C1 segment of cervical spinal cord (tissue), 14 donors: ENCODE data around the gene SMURF2.
"Not testable (repeated sequence)": the region's sequence is repeated elsewhere in the genome, so short reads cannot be mapped to it uniquely, and the experiment has no call there.

Source experiments
- DNase-seq, 14 donors: peaks; one replicate each; lab custom pipeline; 2025; lab: John Stamatoyannopoulos, UW

The SMURF2 gene

DNA sequence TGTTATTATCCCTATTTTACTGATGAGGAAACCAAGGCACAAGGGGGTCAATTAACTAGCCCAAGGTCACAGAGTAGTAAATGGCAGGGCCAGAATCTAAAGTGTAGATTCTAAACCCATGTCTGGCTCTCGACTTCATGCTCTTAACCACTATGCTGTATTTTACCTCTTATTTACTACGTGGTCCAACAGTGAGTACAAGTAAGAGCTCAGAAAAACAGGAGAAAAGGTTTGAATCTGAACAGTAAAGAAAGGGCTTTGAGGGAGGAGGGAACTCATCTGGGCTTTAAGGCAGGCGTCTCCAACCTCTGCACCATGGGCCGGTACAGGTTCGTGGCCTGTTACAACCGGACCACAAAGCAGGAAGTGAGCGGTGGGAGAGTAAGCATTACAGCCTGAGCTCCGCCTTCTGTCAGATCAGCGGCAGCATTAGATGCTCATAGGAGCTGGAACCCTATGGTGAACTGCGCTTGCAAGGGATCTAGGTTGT, 62.9 kb downstream of the SMURF2 start:
- DNase-seq, result peak in 1 of 14 donors; percentile 1

DNA sequence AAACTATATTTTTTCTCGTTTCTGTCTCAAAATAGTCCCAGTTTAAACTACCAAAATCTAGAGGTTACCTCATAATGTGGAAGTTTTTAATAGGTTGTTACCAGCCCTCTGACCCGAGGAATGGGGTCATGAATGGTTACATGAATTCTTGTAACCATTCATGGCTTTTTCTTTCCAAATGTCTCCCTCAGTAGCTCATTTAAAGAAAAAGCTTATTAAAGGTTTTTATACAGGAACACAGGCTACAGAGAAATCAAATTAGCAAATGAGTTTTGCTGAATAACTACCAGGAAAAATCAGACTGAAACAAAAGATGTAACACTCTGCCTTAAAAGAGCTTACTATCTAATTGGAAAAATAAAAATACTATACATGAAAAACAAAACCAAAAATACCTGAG, 63.4 kb downstream of the SMURF2 start:
- DNase-seq, result no peak

DNA sequence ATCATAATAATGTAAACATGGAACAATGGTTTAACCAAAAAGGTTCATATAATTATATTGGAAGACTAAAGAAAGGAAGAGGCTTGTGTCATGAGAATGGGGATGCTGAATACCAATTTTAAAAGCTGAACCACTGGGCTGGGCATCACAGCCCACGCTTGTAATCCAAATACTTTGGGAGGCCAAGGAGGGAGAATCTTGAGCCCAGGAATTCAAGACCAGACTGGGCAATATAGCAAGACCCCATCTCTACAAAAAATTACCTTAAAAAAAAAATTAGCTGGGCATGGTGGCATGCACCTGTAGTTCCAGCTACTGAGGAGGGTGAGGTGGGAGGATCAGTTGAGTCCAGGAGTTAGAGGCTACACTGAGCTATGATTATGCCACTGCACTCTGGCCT, 65.1 kb downstream of the SMURF2 start:
- no peak for DNase-seq

DNA sequence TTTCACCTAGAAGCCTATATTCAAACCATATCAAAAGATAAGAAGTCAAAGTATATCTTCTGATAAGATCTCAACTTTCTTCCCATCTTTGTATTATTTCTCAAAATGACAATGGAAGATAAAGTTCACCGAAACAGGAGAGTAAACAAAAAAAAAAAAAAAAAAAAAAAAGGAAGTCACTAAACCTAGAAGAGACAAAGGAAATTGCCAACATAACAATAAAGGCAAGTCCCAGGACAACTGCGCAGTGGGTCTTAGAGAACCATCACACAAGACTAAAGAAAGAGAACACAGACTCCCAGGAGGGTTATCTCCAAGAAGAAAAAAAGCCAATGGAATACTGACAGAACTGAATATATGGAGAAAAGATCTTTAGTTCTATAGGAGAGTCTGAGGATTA, 65.7 kb downstream of the SMURF2 start:
- DNase-seq, result no peak

DNA sequence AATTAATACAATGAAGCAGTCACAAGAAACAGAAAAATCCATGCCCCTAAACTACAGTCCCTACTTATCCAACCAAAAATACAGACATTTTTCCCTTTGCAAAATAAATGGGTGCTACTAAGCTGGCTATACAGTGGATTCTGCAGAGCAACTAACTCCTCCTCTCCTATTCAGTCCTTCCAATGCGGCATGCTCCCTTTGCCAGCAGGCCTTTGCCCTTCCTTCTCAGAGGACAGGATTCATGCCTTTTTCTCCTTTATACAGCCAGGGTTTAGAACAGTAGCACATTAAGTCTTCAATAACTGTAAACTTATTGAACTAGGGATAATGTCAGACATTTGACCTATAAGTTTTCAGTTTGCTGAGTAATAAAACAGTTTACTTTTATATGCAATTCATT, 70.2 kb downstream of the SMURF2 start:
- no peak for DNase-seq

DNA sequence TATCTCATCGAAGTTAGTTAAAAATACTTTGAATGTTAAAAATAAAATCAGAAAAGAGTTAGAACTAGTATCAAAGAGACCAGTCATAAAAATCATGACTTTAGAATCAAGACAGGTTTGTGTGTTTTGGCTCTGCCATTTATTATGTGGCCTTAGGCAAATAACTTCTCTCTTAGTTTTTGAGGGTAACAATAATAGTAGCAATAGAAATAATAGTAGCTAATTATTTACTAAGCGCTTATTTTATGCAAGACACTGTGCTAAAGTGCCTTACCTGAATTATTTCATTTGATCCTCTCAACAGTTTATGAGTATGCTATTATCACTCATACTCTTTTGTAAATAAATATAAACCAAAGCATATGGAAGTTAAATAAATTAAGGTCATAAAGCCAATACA, 77.0 kb downstream of the SMURF2 start:
- DNase-seq, result no peak

DNA sequence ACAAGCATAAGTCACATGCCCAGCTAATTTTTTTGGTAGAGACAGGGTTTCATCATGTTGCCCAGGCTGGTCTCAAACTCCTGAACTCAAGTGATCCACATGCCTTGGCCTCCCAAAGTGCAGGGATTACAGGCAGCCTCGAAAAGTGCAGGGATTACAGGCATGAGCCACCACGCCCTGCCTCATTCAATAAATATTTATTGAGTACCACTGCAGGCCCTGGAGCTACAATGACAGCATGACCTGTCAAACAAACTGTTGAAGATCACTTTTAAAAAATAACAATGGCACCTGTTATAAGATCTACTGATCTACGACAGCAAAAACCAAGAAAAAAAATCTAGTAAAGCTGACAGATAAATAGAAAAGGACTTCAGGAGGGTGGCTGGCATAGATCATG, 79.1 kb downstream of the SMURF2 start:
- no peak for DNase-seq

DNA sequence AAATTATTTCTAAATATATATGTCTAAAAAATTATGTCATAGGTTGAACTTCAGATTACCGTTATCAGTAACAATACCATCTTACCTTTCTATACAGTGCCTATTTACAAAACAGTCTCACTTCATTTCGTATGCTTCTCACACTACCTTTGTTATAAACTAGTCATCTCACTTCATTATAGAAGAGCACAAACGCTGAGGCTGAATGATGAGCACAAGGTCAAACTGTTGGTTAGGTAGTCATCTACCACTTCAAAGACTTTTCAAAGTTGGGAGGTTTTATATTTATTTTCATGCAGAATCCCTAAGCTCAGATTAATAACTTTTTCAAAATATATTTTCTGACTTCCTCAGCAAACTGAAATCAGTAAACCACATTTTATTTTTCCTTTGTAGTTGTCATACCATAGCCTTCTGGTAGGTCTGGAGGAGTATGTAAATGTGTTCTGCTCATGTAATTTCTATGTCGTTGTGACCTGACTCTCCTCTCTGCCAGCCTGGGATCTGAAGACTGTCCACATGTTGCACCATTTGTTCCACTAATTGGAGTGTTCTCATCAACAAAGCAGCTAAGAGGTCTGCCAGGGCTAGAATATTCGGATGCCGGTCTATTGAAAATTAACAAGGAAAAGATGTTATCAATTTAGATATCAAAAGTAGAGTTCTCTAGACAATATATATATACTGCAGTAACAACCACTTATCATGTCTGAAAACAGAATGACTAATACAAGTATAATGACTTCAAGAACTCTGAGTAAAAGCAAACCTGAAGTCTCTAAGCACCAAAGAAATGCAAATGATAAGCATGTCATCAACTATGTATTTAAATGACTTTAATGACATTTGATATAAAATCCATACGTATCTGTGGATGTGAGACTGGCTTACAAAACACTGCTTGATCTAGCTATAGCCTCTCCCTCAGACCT, 81.5 kb downstream of the SMURF2 start:
- DNase-seq, result no peak

DNA sequence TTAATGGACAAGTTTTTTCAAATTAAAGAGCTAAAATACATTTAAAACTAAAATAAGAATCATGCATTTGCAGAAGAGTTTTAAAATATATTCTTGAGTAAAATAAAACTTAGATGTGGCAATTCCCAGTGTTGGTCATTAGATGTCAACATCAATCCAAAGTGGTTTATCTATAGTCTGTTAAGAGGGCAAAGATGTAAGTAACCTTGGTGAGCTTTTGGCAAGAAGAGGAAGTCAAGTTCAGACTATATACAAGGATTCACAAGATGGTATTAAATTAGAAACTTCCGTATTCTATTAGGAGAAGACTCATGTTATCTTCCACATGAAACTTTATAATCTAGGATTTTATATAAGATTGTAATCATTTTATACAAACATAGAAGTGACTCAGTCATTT, 82.2 kb downstream of the SMURF2 start:
- no peak for DNase-seq

DNA sequence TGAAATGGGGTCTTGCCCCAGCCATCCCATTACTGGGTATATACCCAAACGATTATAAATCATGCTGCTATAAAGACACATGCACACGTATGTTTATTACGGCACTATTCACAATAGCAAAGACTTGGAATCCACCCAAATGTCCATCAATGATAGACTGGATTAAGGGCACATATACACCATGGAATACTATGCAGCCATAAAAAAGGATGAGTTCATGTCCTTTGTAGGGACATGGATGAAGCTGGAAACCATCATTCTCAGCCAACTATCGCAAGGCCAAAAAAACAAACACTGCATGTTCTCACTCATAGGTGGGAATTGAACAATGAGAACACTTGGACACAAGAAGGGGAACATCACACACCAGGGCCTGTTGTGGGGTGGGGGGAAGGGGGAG, 85.1 kb downstream of the SMURF2 start:
- not testable (repeated sequence) for DNase-seq

DNA sequence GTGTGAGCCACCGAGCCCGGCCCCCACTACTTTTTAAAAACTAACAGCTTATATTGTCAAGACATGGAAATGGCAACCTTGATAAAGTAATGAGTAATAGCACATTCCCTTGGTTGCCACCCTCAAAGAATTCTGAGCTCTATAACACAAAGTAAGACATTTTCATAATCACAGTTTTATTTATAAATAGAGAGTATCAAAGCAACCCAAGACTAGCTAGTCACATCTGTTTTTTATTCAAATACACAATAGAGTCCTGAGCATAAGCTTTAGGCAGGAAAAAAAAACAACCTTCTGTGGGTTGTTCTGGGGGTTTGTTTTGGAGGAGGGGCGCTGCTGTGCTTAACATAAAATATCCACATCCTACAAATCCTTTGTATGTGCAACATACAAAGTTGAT, 86.7 kb downstream of the SMURF2 start:
- no peak for DNase-seq

DNA sequence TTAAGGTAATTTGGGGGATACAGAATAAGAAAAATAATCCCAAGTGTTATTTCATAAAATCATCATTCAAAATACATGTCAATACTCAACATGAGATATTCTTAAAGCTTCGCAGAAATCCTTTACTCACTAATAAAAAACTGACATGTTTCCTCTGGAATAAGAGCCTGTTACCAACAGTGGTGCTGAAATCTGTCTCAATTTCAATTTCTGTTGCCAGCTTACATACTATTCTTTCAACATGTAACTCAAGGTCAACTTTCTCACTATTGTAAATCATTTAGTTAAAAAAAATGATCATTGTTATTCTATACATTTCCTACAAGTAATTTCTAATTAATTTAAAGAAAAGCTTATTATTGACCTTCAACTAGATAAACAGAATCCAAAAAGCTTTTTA, 87.5 kb downstream of the SMURF2 start:
- no peak for DNase-seq

DNA sequence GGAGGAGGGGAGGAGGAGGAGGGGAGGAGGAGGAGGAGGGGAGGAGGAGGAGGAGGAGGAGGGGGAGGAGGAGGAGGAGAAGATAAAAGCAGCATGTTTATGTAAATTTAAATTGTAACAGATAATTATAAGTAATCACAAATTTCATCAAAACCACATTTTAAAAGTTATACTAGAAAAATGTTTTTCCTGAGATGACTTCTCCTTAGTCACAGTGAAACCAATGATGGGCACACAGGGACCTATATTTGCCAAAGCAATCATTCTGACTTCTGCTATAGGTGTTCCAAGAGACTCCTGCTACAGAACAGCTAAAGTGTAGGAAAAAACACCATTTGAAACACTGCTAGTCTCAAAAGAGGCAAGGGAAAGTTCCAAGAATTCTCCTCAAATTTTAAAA, 88.9 kb downstream of the SMURF2 start:
- no peak for DNase-seq

DNA sequence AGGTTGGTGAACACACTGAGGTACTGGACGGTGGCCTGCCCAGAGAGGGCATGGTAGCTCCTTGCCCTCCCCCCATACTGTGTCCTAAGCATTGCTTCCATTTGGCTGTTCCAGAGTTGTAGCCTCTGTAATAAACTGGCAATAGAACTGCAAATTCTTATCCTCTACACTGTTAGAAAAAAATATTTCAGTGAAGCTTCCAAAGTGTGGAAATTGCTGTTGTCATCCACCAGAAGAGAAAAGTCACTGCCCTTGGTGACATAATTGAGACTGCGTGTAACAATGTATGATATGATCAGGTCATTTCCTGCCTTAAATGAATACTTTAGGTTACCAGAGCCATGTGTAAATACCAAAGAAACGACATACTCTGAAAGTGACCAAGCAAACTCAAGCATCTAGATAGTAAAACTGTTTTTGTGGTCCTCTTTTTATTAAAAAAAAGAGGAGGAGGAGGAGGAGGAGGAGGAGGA, 89.4 kb downstream of the SMURF2 start:
- DNase-seq, result no peak

DNA sequence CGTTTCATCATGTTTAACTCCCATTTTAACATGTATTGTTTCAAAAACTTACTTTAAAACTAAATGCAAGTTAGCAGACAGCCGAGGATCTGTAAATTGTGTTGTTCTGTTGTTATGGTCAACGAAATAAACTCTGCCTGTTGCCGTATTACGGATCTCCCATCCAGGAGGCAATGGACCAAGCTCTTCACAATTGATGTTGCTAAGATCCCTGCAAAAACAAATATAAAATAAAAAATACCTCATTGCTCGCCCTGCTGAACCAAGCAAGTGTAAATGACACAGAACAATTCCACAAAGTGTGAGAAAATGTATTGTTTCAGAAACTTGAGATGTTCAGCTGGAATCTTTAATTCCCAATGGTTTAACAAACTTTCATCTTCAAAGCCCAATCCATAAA, 90.4 kb downstream of the SMURF2 start:
- DNase-seq, result no peak

DNA sequence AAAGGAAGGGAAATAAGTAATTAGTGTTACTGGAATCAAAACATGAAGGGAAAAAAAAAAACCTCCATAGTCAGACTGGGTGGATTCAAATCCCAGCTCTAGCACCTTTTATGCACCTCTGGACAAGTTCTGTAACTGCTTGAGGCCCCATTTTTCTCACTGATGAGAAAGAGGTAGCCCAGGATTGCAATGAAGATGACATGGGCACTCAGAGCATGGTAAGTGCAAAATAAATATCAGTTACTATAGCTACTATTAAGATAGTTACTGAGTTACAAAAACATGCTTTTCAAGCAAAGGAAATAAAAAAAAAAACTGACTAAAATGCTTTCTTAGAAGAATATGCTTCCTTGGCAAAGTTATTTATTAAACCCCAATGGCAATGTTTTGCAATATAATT, 96.5 kb downstream of the SMURF2 start:
- no peak for DNase-seq

DNA sequence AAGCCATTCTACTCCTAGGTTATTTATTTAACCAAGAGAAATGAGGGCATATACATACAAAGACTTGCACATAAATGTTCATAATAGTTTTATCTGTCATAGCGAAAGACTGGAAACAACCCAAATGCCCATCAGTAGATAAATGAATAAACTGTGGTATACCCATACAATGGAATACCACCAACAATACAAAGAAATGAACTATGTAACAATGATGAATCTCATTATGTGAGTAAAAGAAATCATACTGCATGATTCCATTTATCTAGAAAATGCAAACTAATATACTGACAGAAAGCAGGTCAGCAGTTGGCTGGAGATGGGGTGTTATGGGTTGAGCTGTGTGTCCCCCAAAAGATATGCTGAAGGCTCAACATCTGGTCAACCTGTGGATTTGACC, 98.0 kb downstream of the SMURF2 start:
- DNase-seq, result no peak

DNA sequence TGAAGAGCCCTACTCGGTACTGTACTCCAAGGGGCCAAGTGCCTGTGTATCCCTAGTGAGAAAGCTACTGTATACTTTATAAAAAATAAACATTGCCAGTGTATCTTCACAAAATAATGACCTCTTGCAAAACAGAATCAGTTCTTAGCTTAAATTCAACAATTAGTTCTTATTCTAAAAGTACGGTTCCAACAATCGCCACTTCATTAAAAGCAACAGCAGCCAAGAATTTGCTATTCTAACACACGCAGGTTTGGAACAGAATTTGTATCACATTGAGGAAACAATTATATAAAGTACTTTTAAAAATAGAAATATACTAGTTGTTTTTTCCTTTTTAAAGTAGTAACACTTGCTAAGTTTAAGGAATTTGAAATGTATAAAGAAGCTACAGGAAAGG, 106.8 kb downstream of the SMURF2 start:
- no peak for DNase-seq

DNA sequence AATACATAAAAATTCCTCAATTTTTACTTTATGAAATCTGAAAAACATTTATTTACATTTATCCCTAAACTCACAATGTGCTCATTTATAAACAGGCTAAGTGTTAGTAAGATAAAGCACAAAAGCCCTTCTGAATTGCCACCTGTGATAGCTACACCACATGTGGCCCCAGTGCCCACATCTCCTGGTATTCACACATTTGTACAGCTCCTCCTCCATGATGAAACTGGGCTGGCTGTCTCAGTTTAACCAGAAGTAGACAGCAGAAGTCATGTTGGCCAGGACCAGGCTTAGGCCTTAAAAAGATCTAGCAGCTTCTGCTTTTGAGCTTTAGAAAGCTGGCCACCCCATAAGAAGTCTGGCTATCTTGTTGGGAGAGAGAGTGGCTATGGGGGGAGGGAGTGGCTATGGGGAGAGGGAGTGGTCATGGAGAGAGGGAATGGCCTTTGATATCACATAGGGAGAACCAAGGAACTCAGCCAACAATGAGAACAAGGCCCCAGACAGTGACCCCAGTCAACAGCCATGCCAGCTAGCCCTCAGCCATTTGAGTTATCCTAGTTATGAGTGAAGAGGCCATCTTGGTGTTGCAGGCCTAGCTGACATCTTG, 108.0 kb downstream of the SMURF2 start:
- no peak for DNase-seq

DNA sequence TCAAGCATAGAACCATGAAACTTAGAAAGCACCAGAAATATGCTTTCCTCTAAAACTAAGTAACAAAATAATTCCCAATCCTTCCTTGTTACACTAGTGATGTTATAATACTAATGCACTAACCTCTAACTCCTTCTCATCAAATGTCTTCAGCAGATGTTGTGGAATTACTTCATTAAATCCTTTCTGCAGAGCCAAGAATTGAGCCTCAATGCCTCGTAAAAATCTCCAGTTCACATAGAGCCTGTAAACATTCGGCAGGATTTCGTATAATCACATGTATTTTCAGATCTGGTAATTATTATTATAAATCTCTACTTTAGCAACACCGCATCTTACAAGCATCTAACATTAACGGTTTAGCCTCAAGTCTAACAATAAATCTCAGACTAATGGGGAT, 110.6 kb downstream of the SMURF2 start:
- DNase-seq, result no peak

DNA sequence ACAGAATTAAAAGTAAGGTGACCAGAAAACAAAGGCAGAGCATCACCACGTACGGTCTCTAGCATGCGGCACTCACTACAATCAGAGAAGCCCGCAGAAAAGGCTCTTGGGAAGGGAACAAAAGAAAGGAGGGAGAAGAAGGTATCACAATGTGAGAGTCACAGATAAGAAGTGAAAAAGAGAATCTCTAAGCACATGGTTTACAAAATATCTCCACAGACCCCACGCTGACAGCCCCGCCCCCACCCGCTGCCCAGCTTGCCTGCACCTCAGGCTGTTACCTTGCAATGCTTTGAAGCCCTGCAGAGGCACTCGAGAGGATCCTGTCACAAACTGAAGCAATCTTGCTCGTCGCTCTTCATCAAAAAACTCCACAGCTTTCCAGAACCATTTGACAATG, 114.8 kb downstream of the SMURF2 start:
- DNase-seq, result peak in 1 of 14 donors; percentile 75

DNA sequence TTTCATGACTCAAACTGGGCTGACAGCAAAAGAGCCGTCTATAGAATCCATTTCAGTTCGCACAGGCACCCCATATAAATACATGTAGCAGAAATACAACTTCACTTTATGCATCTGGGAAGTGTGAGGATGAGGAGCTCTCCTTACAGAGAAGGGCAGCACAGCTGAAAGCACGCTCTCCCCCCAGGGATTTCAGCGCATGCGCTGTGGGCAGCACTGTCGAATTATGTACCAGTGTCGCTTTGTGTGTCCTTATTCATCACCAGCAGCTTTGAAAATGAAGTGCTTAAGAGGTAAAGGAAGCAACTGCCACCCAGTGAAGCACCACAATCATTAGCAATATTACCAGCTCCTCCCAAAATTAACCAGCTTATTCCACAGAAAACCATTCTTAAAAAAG, 115.4 kb downstream of the SMURF2 start:
- DNase-seq, result peak in 3 of 14 donors; percentile 11 to 91 (median 21)

DNA sequence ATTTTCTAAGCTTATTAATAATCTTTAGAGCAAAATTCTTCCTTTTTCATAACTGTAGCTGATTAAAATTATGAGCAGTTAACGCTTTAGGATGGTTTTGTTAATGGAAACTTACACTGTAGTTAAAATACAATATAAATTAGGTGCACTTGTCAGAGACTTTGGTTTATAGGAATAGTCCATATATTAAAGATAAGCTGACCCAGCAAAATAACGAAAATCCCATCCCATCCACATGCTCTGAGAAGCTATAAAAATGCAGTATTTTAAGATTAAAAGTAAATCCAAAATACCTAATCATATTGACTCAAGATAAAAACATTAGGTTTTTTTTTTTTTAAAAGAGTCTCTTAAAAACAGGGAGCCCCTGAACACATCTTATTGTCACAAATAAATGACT, 117.4 kb downstream of the SMURF2 start:
- DNase-seq, result no peak
